IPS-18c (cell line): ENCODE results near the gene SLC34A3.

Source experiments
- H3K4me3 ChIP-seq: 2 replicates; pipeline ENCODE4 v1.7.0; 2013; ENCODE audit warnings: low read depth, mild to moderate bottlenecking, low read length, moderate library complexity; ENCODE audit not compliant: insufficient read depth
- H3K9me3 ChIP-seq: one replicate; pipeline ENCODE4 v1.6.1; 2013; ENCODE audit warnings: mild to moderate bottlenecking, low read length, moderate library complexity; ENCODE audit not compliant: control insufficient read depth, insufficient read depth

Gene SLC34A3

GRCh38 chr9:137273611-137274320 lies 43.1 kb downstream of the SLC34A3 start:
- H3K4me3 ChIP-seq, result no peak overlapping the region
- no peaks in the 10 kb centered on the region for H3K9me3 ChIP-seq

GRCh38 chr9:137275203-137275587 lies 44.5 kb downstream of the SLC34A3 start:
- H3K4me3 ChIP-seq, result no peak overlapping the region
- H3K9me3 ChIP-seq, result no peaks in the 10 kb centered on the region

GRCh38 chr9:137275588-137276472 lies 45.1 kb downstream of the SLC34A3 start:
- Histone ChIP-seq H3K4me3 (no peak overlapping the region), H3K9me3 (no peaks in the 10 kb centered on the region)

GRCh38 chr9:137276473-137277328 lies 46.0 kb downstream of the SLC34A3 start:
- H3K4me3 ChIP-seq, result peak overlapping the region; percentile 24
- H3K9me3 ChIP-seq, result no peaks in the 10 kb centered on the region

GRCh38 chr9:137277329-137278041 lies 46.8 kb downstream of the SLC34A3 start, which contains the start of gene TOR4A:
Gene TOR4A (plus strand): TSS chr9:137277726. CDS start chr9:137278690, 964 bp downstream.
- H3K9me3 ChIP-seq, result no peaks in the 10 kb centered on the region
- peak within 1 kb of the TSS; percentile 38 for H3K4me3 ChIP-seq

- H3K4me3 ChIP-seq, result peak overlapping the region; percentile 38
Observed at GRCh38 chr9:137278061-137278701, 47.5 kb downstream of the SLC34A3 start.

GRCh38 chr9:137278721-137279711 lies 48.3 kb downstream of the SLC34A3 start:
- Histone ChIP-seq H3K9me3 (no peaks in the 10 kb centered on the region), H3K4me3 (peak overlapping the region; percentile 24; the same call in 1 of the 2 replicates)

More at GRCh38 chr9:137278061-137278701, 47.5 kb downstream of the SLC34A3 start:
- H3K9me3 ChIP-seq, result no peaks in the 10 kb centered on the region

GRCh38 chr9:137279741-137280473 lies 49.2 kb downstream of the SLC34A3 start:
- H3K4me3 ChIP-seq, result no peak overlapping the region
- H3K9me3 ChIP-seq, result no peaks in the 10 kb centered on the region

GRCh38 chr9:137280474-137281344 lies 50.0 kb downstream of the SLC34A3 start:
- peak overlapping the region; percentile 58 for H3K4me3 ChIP-seq

GRCh38 chr9:137281345-137282116 lies 50.8 kb downstream of the SLC34A3 start:
- peak overlapping the region; percentile 58 for H3K4me3 ChIP-seq
- no peaks in the 10 kb centered on the region for H3K9me3 ChIP-seq

More at GRCh38 chr9:137280474-137281344, 50.0 kb downstream of the SLC34A3 start:
- no peaks in the 10 kb centered on the region for H3K9me3 ChIP-seq
